SK-N-SH (cell line): ENCODE measurements around the gene BIRC5. TPM values are rescaled to one million over a fixed set of nuclear protein-coding genes. Genes with fewer than 3 reads are reported as not detected.

ENCODE experiments used
- CTCF ChIA-PET: fragments of 300-600, 350-600 bp; formaldehyde crosslinking; extraction: SDS; loops from one replicate; lab custom pipeline; 2021; lab: Yijun Ruan, JAX
- POLR2A ChIA-PET: fragments of 350-600 bp; sonication (Branson Sonifier 250); formaldehyde crosslinking; extraction: SDS; loops from one replicate; lab custom pipeline; 2020; ENCODE audit warnings: antibody characterized with exemption, inconsistent platforms; lab: Yijun Ruan, JAX
- DNase-seq: peaks from one replicate; pipeline ENCODE4 v3.0.0; 2012
- H2AFZ ChIP-seq: fragments of 200-600 bp; sonication (generic); 2 replicates; pipeline ENCODE4 v1.8.1; 2016; ENCODE audit warnings: antibody characterized with exemption, mild to moderate bottlenecking, low read depth
- H3F3A ChIP-seq: fragments of 200-600 bp; sonication (generic); replicated peaks from 2 replicates; pipeline ENCODE3; 2016; ENCODE audit warnings: antibody characterized with exemption, mild to moderate bottlenecking; ENCODE audit not compliant: insufficient read depth
- H3K27ac ChIP-seq, 2 experiments: fragments of 200-500 bp in 1 of 2; fragments of 200-600 bp in 1 of 2; sonication (Bioruptor generic) in 1 of 2; sonication (generic), shearing (Covaris generic) in 1 of 2; 2 replicates each; pipeline versions ENCODE4 v1.5.1 to v1.6.1; 2014 to 2016; ENCODE audit warnings: low read depth in 2 of 2, inconsistent platforms in 1 of 2, low read length in 1 of 2, mild to moderate bottlenecking in 1 of 2, mixed read lengths in 1 of 2
- H3K27me3 ChIP-seq: fragments of 200-600 bp; sonication (generic), shearing (Covaris generic); 2 replicates; pipeline ENCODE4 v1.6.1; 2016; ENCODE audit warnings: mixed run types; ENCODE audit not compliant: insufficient read depth
- H3K36me3 ChIP-seq, 2 experiments: fragments of 200-500 bp in 1 of 2; fragments of 200-600 bp in 1 of 2; sonication (Bioruptor generic) in 1 of 2; sonication (generic) in 1 of 2; replicated peaks in 1 of 2; 2 replicates each; pipeline versions ENCODE3 to v1.5.1; 2014 to 2016; ENCODE audit warnings: low read length in 1 of 2, mild to moderate bottlenecking in 1 of 2; ENCODE audit not compliant: insufficient read depth in 2 of 2, control insufficient read depth in 1 of 2
- H3K4me1 ChIP-seq, 2 experiments: fragments of 200-500 bp in 1 of 2; fragments of 200-600 bp in 1 of 2; sonication (Bioruptor generic) in 1 of 2; sonication (generic), shearing (Covaris generic) in 1 of 2; 2 replicates each; pipeline versions ENCODE4 v1.5.1 to v1.6.1; 2014 to 2016; ENCODE audit warnings: low read depth in 1 of 2, low read length in 1 of 2, mixed run types in 1 of 2; ENCODE audit not compliant: insufficient read depth in 2 of 2, control insufficient read depth in 1 of 2
- H3K4me2 ChIP-seq: fragments of 200-600 bp; sonication (generic), shearing (Covaris generic); 2 replicates; pipeline ENCODE4 v1.6.1; 2017; ENCODE audit warnings: mixed run types
- H3K4me3 ChIP-seq, 2 experiments: fragments of 200-500 bp in 1 of 2; fragments of 200-600 bp in 1 of 2; sonication (Bioruptor generic) in 1 of 2; sonication (generic), shearing (Covaris generic) in 1 of 2; 2 replicates each; pipeline versions ENCODE4 v1.5.1 to v1.8.1; 2014 to 2016; ENCODE audit warnings: low read depth in 2 of 2, inconsistent platforms in 1 of 2, low read length in 1 of 2, mild to moderate bottlenecking in 1 of 2, mixed read lengths in 1 of 2, moderate library complexity in 1 of 2
- H3K79me2 ChIP-seq: fragments of 200-600 bp; sonication (generic); 2 replicates; pipeline ENCODE4 v1.8.1; 2017; ENCODE audit warnings: mild to moderate bottlenecking; ENCODE audit not compliant: insufficient read depth
- H3K9ac ChIP-seq: fragments of 200-600 bp; sonication (generic); 2 replicates; pipeline ENCODE4 v1.6.1; 2017; ENCODE audit warnings: mixed run types
- H3K9me2 ChIP-seq: fragments of 200-600 bp; sonication (generic); 2 replicates; pipeline ENCODE4 v1.6.1; 2017; ENCODE audit warnings: mixed run types
- H3K9me3 ChIP-seq: fragments of 200-600 bp; sonication (generic); 2 replicates; pipeline ENCODE4 v1.6.1; 2017; ENCODE audit warnings: mixed run types, mild to moderate bottlenecking, moderate library complexity
- H4K20me1 ChIP-seq: fragments of 200-600 bp; sonication (generic); 2 replicates; pipeline ENCODE4 v1.6.1; 2017; ENCODE audit warnings: mild to moderate bottlenecking, mixed run types; ENCODE audit not compliant: insufficient read depth
- CTCF ChIP-seq: fragments of 200-600 bp; sonication (generic); IDR thresholded peaks from 2 replicates; pipeline ENCODE4 v1.6.1; 2017; ENCODE audit warnings: antibody characterized with exemption, mild to moderate bottlenecking, moderate library complexity
- EZH2phosphoT487 ChIP-seq: fragments of 200-600 bp; sonication (generic); IDR thresholded peaks from 2 replicates; pipeline ENCODE4 v1.6.1; 2017; ENCODE audit warnings: low read depth, mixed run types, mild to moderate bottlenecking, antibody characterized with exemption, moderate library complexity, borderline replicate concordance
- FOXJ3 ChIP-seq: sonication (generic); formaldehyde crosslinking; IDR thresholded peaks from 2 replicates; pipeline ENCODE4 v1.5.1; 2020; ENCODE audit warnings: mild to moderate bottlenecking, missing genetic modification reagents
- FOXM1 ChIP-seq: IDR thresholded peaks from 2 replicates; pipeline ENCODE4 v1.4.0; 2012; ENCODE audit warnings: low read depth, mild to moderate bottlenecking
- IRF3 ChIP-seq: fragments of 150-350 bp; IDR thresholded peaks from 2 replicates; pipeline ENCODE4 v1.6.1; 2016; ENCODE audit warnings: mild to moderate bottlenecking, low read depth, low read length
- MEF2A ChIP-seq: IDR thresholded peaks from 2 replicates; pipeline ENCODE4 v1.4.0; 2012; ENCODE audit warnings: low read depth, borderline replicate concordance
- NFIC ChIP-seq: IDR thresholded peaks from 2 replicates; pipeline ENCODE4 v1.4.0; 2012; ENCODE audit warnings: borderline replicate concordance
- POLR2AphosphoS5 ChIP-seq: IDR thresholded peaks from 2 replicates; pipeline ENCODE4 v1.6.1; 2012; ENCODE audit warnings: low read depth, low read length
- REST ChIP-seq: IDR thresholded peaks from 2 replicates; pipeline ENCODE4 v1.6.1; 2012; ENCODE audit warnings: mild to moderate bottlenecking, low read depth, low read length, moderate library complexity
- TCF12 ChIP-seq: IDR thresholded peaks from 2 replicates; pipeline ENCODE4 v1.4.0; 2012
- WGBS: methylation state at CpG from one replicate; pipeline ENCODE4 v1.1.6; 2017; ENCODE audit warnings: low lambda C conversion rate; 5-methylcytosine and 5-hydroxymethylcytosine counted together
- polyA plus RNA-seq, 3 experiments: library from polyadenylated mRNA; depleted of rRNA; stranded (reverse); fragments of >200 nt; gene quantifications; 2 replicates each; pipeline ENCODE4 v1.2.3, GENCODE V29; 2012

The BIRC5 gene
- polyA plus RNA-seq, 1 of the 3 experiments (the other 2 are of a cell fraction) = 31.4 TPM

DNA sequence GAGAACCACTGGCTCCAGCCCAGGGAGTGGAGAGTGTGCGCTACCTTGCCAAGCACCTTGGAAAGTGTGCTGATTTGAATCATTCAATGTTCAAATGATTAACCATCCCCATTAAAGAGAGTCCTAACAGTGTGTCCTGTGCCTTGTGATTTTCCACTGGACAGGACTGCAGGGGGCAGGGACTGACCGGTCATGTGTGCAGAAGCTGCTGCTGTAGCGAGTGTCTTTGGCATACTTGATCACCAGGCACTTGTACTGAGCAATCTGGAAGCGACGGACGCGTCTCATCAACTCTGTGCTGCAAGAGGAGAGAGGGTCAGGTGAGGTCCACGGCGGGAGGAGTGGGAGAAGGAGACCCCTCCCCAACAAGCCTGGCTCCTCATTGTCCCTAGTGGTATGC is 29.2 kb upstream of the BIRC5 start:
- no peak for DNase-seq
- H4K20me1 ChIP-seq = peaks cover 7% of the 10 kb centered on the region; the same call in 1 of the 2 replicates
- H3K9ac ChIP-seq = no peak overlapping the region
- peaks cover 46% of the 10 kb centered on the region for H3K79me2 ChIP-seq
- ChIA-PET POLR2A (interaction anchor here (0.8 to 1.5 kb wide), 2 partner anchors 15 to 16 kb away, joined by 3 to 4 read pairs; no protein-coding TSS in a partner anchor), CTCF (interaction anchor here (4.8 to 7.7 kb wide), 3 partner anchors 10 to 72 kb away, joined by 25 to 70 read pairs (median 59); no protein-coding TSS in a partner anchor)
- 94% methylated on average over 9 of the region's 9 CpGs for WGBS
- no peak overlapping the region for H2AFZ ChIP-seq
- H3K36me3 ChIP-seq = no peaks in the 10 kb centered on the region
- H3K9me3 ChIP-seq = no peaks in the 10 kb centered on the region
- no peak overlapping the region for H3K27ac ChIP-seq
- no peak for TF ChIP-seq NFIC
- TF ChIP-seq TCF12 = no peak
- no peak for TF ChIP-seq FOXM1
- no peak for TF ChIP-seq REST
- TF ChIP-seq IRF3 = no peak
- TF ChIP-seq CTCF = no peak
- TF ChIP-seq MEF2A = no peak
- no peak for TF ChIP-seq EZH2phosphoT487
- TF ChIP-seq FOXJ3 (CRISPR knock-in tag) = no peak
- no peak for TF ChIP-seq POLR2AphosphoS5
- H3F3A ChIP-seq = no peaks in the 10 kb centered on the region
- H3K9me2 ChIP-seq = no peaks in the 10 kb centered on the region
- no peak overlapping the region for H3K4me2 ChIP-seq
- H3K4me3 ChIP-seq = no peak overlapping the region
- H3K4me1 ChIP-seq = peaks cover 7% of the 10 kb centered on the region in 2 experiments; a peak in 2 of 4 replicates
- no peaks in the 10 kb centered on the region for H3K27me3 ChIP-seq
